ENCODE data around the gene PXMP4.

PXMP4 gene

DNA sequence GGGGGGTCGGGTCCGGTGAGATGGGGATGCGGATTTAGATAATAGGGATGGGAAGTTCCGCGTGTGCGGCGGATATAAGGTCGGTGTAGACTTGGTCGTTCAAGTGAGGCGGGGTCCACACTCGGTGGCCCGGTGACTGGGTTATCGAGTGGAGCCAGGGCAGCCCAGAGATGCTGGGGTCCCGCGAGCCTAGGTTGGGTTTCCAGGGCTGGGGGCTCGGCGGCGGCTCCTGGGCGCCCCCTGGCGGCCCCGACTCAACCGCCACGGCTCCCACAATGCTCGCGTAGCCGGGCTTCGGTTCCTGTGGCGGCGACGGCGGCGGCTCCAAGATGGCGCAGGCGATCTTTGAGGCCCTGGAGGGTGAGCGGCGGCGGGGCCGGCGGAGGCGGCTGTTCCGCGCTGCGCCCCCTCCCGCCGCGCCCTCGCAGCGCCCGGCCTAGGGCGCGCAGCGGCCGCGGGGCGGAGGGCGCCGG lies 11.6 kb upstream of the PXMP4 start, which contains the start of gene ZNF341:
Gene ZNF341, plus strand, starts transcription at position 304 of the 473 bp plus-strand sequence. Its CDS starts 26 bp downstream, at position 330.
- peak; percentile 72 for DNase-seq (ENCODE audit: low read depth)

DNA sequence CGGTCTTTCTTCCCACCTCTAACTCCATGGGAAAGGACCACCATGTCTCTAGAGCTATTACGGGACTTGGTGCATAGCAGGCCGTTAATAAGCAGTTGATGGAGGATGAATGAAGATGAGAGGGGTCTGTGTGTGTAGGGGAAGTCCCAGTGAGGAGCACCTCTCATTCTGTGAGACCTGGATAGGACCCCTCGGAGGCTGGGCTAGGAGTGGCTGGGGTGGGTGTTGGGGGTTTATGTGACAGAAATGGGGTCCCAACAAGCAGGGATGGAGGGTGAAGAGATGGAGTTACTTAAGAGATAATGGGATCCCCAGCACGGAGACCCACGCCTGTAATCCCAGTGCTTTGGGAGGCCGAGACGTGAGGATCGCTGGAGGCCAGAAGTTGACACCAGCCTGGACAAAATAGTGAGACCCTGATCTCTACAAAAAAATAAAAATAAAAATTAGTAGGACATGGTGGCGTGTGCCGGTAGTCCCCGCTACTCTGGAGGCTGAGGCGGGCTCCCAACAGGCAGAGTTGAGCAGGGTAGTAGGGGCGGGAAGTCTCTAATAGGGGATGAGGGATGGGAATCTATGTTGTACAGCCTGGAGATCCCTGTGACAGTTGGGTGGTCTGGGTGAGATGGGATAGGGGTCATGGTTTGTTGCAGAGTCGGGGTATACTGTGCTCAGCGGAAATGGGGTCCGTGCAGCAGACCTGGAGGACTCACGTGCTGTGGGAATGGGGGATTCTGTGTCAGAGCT lies 11.0 kb upstream of the PXMP4 start:
- DNase-seq (ENCODE audit: low read depth): no peak

DNA sequence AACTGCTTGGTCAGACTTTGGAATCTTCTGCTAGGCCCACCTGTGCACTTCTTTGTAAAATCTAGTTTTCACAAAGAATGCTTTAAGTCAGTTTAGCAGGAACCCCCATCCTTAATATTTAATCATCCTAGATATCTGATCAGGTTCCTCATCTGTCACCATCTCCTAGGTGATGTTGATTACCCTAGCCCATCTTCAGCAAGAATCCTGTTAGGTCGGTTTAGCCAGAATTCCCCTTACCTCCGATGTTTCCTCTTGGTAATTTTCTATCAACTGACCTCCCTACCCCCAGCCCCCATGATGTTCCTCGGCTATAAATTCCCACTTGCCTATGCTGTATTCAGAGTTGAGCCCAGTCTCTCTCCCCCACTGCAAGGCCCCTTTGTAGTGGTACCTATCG lies 9.0 kb upstream of the PXMP4 start:
- no peak for DNase-seq (ENCODE audit: low read depth)

DNA sequence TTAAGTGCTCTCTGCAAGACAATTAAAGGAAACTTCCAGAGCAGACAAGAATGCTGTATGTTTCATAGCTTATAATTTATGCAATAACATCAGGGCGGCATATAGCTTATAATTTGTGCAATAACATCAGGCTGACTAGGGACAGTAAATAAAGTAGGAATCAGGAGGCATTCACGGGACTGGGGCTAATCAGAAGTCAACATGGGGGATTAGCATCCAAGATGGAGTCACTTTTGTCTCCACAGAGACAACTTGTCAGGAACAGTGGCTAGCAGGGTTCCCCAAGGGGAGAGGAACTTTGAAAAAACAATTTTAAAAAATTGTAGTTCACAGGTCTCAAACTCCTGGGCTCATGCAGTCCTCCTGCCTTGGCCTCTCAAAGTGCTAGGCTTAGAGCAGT lies 8.4 kb upstream of the PXMP4 start:
- no peak for DNase-seq (ENCODE audit: low read depth)

DNA sequence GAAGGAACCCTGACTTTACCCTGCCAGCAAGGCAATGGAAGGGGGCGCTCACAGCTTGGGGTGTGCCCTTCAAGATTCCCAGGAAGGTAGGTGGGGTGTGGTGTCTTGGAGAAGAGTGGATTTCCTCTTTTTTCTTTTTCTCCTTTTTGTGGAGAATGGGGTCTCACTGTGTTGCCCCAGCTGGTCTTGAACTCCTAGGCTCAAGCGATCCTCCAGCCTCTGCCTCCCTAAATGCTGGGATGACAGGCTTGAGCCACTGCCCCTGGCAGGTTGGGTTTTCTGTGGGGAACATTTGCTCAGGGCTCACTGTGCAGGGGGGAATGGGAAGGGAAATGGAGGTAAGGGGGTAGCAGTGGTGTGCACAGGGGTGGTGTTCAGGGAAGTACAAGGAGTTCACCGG lies 7.7 kb upstream of the PXMP4 start:
- DNase-seq (ENCODE audit: low read depth): no peak

DNA sequence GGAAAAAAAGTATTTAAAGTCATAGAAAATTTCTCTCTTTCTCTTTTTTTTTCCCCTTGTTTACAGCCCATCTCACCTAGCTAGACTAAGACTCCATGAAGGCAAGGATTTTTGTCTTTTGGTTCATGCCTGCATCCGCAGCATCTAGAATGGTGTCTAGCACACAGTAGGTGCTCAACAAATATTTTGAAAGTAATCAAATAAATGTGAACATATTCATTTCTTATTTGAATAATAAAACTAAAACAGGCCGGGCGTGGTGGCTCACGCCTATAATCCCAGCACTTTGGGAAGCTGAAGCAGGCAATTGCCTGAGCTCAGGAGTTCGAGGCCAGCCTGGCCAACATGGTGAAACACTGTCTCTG lies 7.0 kb upstream of the PXMP4 start:
- no peak for DNase-seq (ENCODE audit: low read depth)

DNA sequence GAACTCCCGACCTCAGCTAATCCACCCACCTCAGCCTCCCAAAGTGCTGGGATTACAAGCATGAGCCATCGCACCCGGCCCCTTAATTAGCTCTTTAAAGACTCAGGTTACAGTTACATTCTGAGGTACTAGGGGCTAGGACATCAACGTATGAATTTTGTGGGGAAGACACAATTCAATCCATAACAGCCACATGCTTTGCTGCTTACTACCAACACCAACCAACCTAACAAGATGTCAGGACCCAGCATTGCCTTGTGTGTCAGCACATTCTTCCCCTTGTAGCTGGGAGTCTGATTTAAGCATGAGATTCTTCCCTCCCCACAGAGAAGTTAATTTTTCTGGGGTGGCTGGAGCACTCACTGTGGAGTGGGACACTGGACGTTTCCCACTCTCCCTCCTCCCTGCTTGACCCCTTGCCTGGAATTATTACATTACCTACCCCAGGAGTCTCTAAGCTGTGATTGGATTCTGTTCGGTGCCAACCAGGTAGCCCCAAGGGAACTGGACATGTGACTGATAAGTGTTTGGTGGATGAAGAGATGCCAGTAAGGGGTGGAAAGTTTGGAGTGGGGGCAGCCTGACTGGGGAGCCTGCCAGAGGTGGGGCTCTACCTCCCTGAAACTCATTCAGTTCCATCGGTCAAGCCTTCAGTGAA lies 5.6 kb upstream of the PXMP4 start:
- no peak for DNase-seq (ENCODE audit: low read depth)

DNA sequence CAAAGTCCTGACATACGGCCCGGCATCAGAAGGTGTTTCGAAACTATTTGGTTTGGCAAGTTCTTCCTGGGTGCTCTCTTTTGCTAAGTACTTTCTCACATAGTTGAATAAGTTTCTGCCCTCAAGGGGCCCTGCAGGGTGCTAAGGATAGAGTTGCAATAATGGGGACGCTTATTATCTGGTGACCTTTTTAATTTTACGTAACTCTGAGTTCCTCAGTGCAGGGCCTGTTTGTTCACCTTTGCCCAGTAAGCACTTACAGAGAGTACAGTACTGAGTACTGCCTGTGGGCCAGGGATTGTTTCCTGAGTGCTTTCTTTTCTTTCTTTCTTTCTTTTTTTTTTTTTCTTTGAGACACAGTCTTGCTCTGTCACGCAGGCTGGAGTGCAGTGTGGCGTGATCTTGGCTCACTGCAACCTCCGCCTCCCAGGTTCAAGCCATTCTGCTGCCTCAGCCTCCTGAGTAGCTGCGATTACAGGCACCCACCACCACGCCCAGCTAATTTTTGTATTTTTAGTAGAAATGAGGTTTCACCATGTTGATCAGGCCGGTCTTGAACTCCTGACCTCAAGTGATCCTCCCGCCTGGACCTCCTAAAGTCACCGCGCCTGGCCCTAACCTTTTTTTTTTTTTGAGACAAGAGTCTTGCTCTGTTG lies 4.5 kb upstream of the PXMP4 start:
- no peak for DNase-seq (ENCODE audit: low read depth)

DNA sequence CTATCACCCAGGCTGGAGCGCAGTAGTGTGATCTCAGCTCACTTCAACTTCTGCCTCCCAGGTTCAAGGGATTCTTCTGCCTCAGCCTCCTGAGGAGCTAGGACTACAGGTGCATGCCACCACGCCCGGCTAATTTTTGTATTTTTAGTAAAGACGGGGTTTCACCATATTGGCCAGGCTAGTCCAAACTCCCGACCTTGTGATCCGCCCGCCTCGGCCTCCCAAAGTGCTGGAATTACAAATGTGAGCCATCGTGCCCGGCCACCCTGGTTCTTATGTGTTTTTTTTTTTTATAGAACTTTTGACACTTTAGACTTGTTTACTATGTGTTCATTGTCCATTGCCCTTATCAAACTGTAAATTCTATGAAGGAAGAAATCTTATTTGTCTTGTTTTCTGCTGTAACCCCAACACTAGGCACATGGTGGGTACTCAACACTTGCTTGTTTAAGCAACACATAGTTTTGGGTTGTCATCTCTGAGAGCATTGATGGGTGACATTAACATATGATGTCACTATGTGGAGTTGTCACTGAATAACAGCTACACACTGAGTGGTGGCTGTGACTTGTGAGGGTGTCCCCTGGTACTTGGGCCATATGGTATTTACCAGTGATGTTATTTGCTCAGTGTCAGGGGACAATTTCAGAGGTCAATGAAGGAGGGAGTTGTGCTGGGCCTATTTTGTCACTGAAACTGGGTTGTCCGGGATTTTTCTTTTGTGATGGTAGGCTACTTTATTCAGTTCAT lies 1.5 kb upstream of the PXMP4 start:
- DNase-seq (ENCODE audit: low read depth): no peak

DNA sequence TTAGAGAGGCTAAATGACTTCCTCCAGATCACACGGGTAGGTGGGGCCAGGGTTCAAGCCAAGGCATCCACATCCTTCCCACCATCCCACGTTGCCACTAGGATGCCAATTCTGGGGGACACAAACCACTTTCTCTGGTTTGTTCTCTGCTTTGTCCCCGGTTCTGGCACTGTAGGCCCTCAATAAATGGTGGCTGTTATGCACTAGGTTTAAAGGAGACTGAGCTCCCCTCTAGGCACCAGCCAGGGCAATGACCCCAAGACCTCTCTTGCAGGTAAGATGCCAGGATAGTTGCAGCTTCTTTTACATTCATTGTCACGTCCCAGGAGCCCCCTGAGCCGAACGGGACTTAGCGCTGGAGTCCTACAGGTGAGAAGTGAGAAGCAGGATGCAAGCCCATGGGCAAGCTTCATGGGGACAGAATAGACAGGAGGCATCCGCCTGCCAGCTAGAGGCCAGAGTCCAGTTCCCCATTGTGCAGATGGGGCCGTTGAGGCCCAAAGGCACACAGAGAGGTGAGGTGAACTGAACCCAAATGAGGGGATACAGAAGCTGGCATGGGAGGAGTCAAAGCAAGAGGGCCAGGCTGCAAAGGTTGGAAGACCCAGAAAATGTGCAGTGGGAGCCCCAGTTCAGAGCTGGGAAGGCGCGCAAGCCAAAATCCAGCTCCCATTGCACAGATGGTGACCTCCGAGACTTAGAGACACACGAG lies 677 bp downstream of the PXMP4 start:
- DNase-seq (ENCODE audit: low read depth): no peak

DNA sequence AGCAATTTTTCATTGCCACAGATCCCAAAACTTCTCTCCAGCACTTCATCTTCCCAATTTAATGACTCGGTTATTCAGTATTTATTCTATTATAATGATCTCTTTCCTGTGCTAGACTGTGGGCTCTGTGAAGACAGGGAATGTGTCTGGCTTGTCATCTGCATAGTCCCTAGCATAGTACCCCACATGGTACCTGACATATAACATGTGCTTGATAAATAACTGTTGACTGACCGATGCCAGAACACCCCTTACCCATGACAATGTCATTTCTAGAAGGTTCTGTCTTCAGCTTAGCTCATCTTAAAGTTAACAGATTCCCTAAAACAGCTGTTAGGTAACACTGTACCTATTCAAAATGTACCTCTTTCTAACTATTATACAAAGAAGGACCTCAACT lies 3.6 kb downstream of the PXMP4 start:
- no peak for DNase-seq (ENCODE audit: low read depth)

DNA sequence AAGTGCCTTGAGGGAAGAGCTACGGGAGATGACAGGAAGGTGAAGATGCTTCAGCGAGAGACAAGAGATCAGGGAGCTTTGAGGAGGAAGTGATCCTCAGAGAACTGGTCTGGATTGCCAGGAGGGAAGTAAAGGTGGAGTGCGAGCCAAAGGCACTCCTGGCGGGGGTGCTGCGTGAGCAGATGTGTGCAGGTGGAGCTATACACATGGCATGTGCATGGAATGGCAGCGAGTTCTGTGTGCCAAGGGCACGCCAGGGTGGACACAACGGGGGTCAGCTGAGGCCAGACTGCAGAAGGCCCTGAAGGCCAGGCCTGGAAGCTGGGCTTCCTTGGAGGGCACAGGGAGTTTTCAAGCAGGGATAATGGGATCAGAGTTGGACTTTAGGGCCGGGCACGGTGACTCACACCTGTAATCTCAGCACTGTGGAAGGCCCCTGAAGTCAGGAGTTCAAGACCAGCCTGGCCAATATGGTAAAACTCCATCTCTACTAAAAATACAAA lies 6.2 kb downstream of the PXMP4 start:
- no peak for DNase-seq (ENCODE audit: low read depth)

DNA sequence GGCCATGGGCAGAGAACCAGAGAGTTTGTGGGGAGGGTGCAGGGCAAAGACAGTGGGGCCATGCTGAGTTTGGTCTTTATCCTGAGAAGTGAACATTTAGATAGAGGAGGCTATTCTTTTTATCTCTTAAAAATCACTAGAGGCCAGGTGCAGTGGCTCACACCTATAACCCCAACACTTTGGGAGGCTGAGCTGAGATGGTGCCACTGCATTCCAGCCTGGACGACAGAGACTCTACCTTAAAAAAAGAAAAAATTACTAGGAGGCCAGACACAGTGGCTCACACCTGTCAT lies 8.7 kb downstream of the PXMP4 start:
- no peak for DNase-seq (ENCODE audit: low read depth)

DNA sequence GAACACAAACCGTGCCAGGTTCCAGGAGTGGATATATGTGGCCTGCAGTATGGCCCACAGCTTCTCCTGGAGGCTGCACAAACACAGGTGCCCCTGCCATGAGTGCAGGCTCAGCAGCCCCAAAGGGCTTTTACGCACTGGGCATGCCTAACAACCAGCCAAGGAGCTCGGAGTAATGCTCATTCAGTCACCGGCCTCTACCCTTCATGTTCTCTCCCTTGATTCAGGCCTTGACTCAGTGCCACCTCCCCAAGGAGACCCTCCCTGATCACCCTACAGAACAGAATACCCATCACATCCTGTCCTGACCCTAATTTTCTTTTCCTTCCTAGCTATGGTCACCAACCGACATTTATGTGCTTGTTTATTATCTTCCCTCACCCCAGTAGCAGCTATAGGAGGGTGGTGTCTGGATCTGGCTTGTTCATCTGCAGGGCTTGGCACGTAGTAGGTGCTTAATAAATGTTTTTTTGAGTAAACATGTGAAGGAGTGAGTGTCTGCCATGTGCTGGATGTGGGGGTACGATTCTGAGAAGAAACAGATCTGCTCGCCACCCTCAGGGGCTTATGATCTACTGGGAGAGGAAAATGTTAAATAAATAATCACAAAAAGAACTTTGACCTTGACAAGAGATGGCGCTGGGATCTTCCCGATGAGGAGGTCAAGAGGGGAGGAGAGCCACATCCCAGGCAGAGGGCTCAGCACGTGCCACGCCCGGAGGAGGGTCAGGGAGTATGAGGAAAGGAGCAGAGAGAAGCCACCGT lies 9.2 kb downstream of the PXMP4 start:
- no peak for DNase-seq (ENCODE audit: low read depth)

DNA sequence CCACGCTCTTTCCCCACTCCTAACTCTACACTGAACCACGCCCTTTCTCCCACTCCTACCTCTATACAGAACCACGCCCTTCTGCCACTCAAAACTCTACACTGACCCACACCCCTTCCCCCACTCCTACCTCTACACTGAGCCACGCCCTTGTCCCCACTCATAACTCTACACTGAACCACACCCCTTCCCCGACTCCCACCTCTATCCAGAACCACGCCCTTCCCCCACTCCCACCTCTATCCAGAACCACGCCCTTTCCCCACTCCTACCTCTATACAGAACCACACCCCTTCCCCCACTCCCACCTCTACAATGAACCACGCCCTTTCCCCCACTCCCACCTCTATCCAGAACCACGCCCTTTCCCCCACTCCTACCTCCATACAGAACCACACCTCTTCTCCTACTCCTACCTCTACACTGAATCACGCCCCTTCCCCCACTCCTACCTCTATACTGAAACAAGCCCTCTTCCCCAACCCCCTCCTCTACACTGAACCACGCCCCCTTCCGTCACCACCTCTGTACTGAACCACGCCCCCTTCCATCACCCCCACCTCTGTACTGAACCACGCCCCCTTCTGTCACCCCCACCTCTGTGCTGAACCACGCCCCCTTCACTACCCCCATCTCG lies 10.1 kb downstream of the PXMP4 start:
- no peak for DNase-seq (ENCODE audit: low read depth)

DNA sequence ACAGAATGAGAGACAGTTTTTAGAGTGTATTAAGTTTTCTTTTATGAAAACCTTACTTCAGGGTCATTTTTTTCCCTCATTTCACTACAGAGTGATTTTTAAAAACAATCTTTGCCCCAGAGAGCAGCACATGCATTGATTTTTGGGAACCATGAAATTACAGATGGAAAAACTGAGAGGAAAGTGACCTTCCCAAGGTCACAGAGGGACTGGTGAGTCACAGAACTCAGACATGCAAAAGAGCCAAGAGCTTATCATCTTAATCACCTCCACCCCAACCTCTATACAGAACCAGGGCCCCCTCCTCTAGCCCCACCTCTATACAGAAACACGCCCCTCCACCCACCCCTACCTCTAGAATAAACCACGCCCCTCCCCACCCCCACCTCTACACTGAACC lies 10.7 kb downstream of the PXMP4 start:
- no peak for DNase-seq (ENCODE audit: low read depth)

DNA sequence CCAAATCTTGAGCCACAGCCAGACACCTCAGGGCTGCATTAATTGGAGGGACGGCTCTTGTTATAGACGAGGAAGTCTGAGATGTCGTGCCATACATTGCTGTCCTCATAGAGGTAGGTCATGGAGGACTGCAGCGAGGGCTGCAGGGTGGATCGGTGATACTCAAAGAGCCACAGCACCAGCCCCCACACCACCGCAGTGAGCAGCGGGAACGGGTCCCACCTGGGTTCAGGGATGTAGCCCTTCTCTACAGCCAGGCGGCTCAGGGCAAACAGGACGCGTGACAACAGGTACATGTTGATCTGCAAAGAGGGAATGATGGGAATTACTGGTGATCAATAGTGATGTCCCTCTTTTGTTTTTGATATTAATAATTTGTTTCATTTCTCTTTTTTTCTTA lies 12.4 kb downstream of the PXMP4 start:
- no peak for DNase-seq (ENCODE audit: low read depth)

DNA sequence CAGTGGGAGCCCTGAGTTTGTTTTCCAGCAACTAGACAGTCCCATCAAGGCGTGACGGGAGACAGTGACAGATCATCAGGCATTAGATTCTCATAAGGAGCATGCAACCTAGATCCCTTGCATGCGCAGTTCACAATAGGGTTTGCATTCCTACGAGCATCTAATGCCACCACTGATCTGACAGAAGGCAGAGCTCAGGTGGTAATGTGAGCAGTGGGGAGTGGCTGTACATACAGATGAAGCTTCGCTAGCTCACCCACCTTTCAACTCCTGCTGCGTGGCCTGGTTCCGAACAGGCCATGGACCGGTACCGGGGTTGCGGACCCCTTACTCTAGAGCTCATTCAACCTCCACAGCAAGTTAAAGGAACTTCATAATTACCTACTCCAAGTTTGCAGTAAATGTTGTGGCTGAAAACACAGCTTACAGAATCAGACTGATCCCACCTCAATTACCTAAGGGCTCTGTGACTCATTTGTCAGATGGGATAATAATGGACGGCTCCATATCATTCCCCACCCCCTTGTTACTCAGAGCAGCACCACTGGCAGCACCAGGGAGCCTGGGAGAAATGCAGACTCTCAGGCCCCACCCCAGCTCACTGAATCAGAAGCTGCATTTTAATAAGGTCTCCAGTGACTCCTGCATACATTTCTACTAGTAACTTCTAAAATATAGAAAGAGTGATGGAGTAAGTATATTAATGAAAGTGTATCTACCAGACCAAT lies 15.7 kb downstream of the PXMP4 start:
- DNase-seq (ENCODE audit: low read depth): no peak

DNA sequence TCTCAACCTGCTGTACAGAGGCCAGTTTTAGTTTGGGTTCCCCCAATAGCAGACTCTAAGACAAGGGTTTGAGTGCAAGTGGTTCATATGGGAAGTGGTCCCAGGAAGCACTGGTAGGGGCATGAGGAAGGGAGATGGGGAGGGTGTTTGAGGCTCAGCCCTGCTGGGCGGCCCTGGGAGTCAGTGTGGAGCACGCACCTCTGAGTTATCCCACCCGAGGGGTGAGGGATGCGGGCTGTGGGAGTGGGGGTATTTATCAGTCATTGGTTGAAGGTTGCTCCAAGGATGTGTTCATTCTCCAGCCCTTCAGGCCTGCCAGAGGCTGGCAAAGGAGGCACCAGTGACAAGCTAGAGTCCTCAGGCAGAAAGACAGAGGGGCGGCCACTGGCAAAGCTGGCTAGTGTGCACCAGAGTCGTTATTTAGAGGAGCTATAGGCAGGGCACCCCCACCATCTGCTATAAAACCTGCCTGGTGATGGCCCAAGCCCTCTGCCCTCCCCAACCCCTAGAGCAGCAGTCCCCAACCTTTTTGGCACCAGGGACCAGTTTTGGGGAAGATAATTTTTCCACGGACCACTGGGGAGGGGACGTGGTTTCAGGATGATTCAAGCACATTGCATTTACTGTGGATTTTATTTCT lies 16.5 kb downstream of the PXMP4 start:
- DNase-seq (ENCODE audit: low read depth): no peak

Data from stimulated activated CD8-positive, alpha-beta memory T cell treated with anti-CD3 and anti-CD28 coated beads, Interleukin-12 subunit alpha, Interleukin-12 subunit beta, amount 100 ng/mL, for 1 hour (primary cell).